Measurements from ENCODE around the gene PPP1R14C.

The PPP1R14C gene

GRCh38 chr6:150202404-150202803 lies 59.6 kb downstream of the PPP1R14C start:
- Histone ChIP-seq H3K4me3 (ENCODE audit: insufficient read length, low read depth) (no peak overlapping the region), H3K9me3 (ENCODE audit: insufficient read depth, low read length) (no peaks in the 10 kb centered on the region), H3K9ac (ENCODE audit: insufficient read length, low read depth) (no peak overlapping the region), H3K36me3 (ENCODE audit: insufficient read depth, insufficient read length, low read length) (no peaks in the 10 kb centered on the region), H3K4me1 (ENCODE audit: insufficient read depth, insufficient read length) (peaks cover 8% of the 10 kb centered on the region), H3K27me3 (ENCODE audit: insufficient read depth, insufficient read length) (no peaks in the 10 kb centered on the region)
- TF ChIP-seq ZNF274 (IDR thresholded peaks at IDR 0.05; ENCODE audit: low read depth, low read length) (no peak), SUZ12 (IDR thresholded peaks at IDR 0.05; ENCODE audit: extremely low read depth, insufficient read depth, insufficient read length) (no peak), YY1 (IDR thresholded peaks at IDR 0.05; ENCODE audit: insufficient read depth, insufficient read length) (no peak)
- DNase-seq (ENCODE audit: low read depth, low spot score), result no peak

DNA sequence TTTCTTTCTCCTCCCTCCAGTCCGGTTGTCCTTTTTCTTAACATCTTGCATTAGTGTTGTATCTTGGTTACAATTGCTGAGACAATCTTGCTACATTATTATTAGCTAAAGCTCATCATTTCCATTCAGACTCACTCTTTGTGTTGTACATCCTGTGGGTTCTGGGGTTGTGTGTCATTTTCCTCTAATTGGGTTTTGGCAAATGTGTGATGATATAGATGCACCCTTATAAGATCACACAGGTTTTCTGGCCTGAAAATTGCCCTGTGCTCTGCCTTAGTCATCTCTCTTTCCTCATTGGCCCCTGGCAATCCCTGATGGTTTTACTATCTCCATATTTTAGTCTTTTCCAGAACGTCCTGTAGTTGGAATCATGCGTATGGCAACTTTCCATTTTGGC lies 60.1 kb downstream of the PPP1R14C start:
- Histone ChIP-seq H3K9me3 (ENCODE audit: insufficient read depth, low read length) (no peaks in the 10 kb centered on the region), H3K9ac (ENCODE audit: insufficient read length, low read depth) (no peak overlapping the region), H3K4me1 (ENCODE audit: insufficient read depth, insufficient read length) (peaks cover 9% of the 10 kb centered on the region), H3K27me3 (ENCODE audit: insufficient read depth, insufficient read length) (no peaks in the 10 kb centered on the region), H3K36me3 (ENCODE audit: insufficient read depth, insufficient read length, low read length) (no peaks in the 10 kb centered on the region), H3K4me3 (ENCODE audit: insufficient read length, low read depth) (no peak overlapping the region)
- TF ChIP-seq ZNF274 (IDR thresholded peaks at IDR 0.05; ENCODE audit: low read depth, low read length) (no peak), YY1 (IDR thresholded peaks at IDR 0.05; ENCODE audit: insufficient read depth, insufficient read length) (no peak), SUZ12 (IDR thresholded peaks at IDR 0.05; ENCODE audit: extremely low read depth, insufficient read depth, insufficient read length) (no peak)
- no peak for DNase-seq (ENCODE audit: low read depth, low spot score)

DNA sequence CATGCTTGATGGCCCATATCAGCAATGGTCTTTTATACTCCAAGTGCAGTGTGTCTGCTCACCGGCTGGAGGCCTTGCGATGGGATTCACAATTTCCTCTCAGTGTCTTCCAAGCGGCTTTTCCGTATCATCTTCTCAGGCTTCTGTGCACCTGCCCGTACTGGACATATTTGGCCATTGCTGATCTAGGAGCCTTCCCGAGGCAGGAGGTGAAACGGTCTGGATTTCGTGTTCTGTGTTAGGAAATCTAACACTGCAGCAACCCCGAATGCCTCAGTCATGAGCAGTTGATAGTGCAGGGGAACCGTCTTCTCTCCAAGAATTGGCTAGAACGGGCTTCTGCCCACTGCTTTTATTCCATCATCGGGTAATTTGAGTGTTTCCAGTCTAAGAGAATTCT lies 60.5 kb downstream of the PPP1R14C start:
- Histone ChIP-seq H3K9me3 (ENCODE audit: insufficient read depth, low read length) (no peaks in the 10 kb centered on the region), H3K36me3 (ENCODE audit: insufficient read depth, insufficient read length, low read length) (no peaks in the 10 kb centered on the region), H3K4me3 (ENCODE audit: insufficient read length, low read depth) (no peak overlapping the region), H3K27me3 (ENCODE audit: insufficient read depth, insufficient read length) (no peaks in the 10 kb centered on the region), H3K4me1 (ENCODE audit: insufficient read depth, insufficient read length) (peaks cover 12% of the 10 kb centered on the region), H3K9ac (ENCODE audit: insufficient read length, low read depth) (no peak overlapping the region)
- TF ChIP-seq YY1 (IDR thresholded peaks at IDR 0.05; ENCODE audit: insufficient read depth, insufficient read length), result no peak
- no peak for TF ChIP-seq ZNF274 (IDR thresholded peaks at IDR 0.05; ENCODE audit: low read depth, low read length)
- TF ChIP-seq SUZ12 (IDR thresholded peaks at IDR 0.05; ENCODE audit: extremely low read depth, insufficient read depth, insufficient read length), result no peak
- DNase-seq (ENCODE audit: low read depth, low spot score), result no peak

GRCh38 chr6:150203871-150204545 lies 61.2 kb downstream of the PPP1R14C start:
- no peaks in the 10 kb centered on the region for H3K36me3 ChIP-seq (ENCODE audit: insufficient read depth, insufficient read length, low read length)
- H3K4me3 ChIP-seq (ENCODE audit: insufficient read length, low read depth), result no peak overlapping the region
- H3K9ac ChIP-seq (ENCODE audit: insufficient read length, low read depth), result no peak overlapping the region
- H3K27me3 ChIP-seq (ENCODE audit: insufficient read depth, insufficient read length), result no peaks in the 10 kb centered on the region
- peaks cover 12% of the 10 kb centered on the region for H3K4me1 ChIP-seq (ENCODE audit: insufficient read depth, insufficient read length)
- no peaks in the 10 kb centered on the region for H3K9me3 ChIP-seq (ENCODE audit: insufficient read depth, low read length)
- no peak for DNase-seq (ENCODE audit: low read depth, low spot score)
- TF ChIP-seq SUZ12 (IDR thresholded peaks at IDR 0.05; ENCODE audit: extremely low read depth, insufficient read depth, insufficient read length) (no peak), ZNF274 (IDR thresholded peaks at IDR 0.05; ENCODE audit: low read depth, low read length) (no peak)

GRCh38 chr6:150204705-150205472 lies 62.0 kb downstream of the PPP1R14C start:
- Histone ChIP-seq H3K36me3 (ENCODE audit: insufficient read depth, insufficient read length, low read length) (no peaks in the 10 kb centered on the region), H3K4me1 (ENCODE audit: insufficient read depth, insufficient read length) (peaks cover 12% of the 10 kb centered on the region), H3K4me3 (ENCODE audit: insufficient read length, low read depth) (no peak overlapping the region), H3K9me3 (ENCODE audit: insufficient read depth, low read length) (no peaks in the 10 kb centered on the region), H3K9ac (ENCODE audit: insufficient read length, low read depth) (no peak overlapping the region), H3K27me3 (ENCODE audit: insufficient read depth, insufficient read length) (no peaks in the 10 kb centered on the region)
- no peak for DNase-seq (ENCODE audit: low read depth, low spot score)
- TF ChIP-seq ZNF274 (IDR thresholded peaks at IDR 0.05; ENCODE audit: low read depth, low read length) (no peak), YY1 (IDR thresholded peaks at IDR 0.05; ENCODE audit: insufficient read depth, insufficient read length) (no peak), SUZ12 (IDR thresholded peaks at IDR 0.05; ENCODE audit: extremely low read depth, insufficient read depth, insufficient read length) (no peak)

- no peaks in the 10 kb centered on the region for H3K36me3 ChIP-seq (ENCODE audit: insufficient read depth, insufficient read length, low read length)
- TF ChIP-seq ZNF274 (IDR thresholded peaks at IDR 0.05; ENCODE audit: low read depth, low read length) (no peak), SUZ12 (IDR thresholded peaks at IDR 0.05; ENCODE audit: extremely low read depth, insufficient read depth, insufficient read length) (no peak), YY1 (IDR thresholded peaks at IDR 0.05; ENCODE audit: insufficient read depth, insufficient read length) (no peak)
- no peaks in the 10 kb centered on the region for H3K27me3 ChIP-seq (ENCODE audit: insufficient read depth, insufficient read length)
- peaks cover 6% of the 10 kb centered on the region for H3K4me1 ChIP-seq (ENCODE audit: insufficient read depth, insufficient read length)
- no peak overlapping the region for H3K9ac ChIP-seq (ENCODE audit: insufficient read length, low read depth)
- H3K9me3 ChIP-seq (ENCODE audit: insufficient read depth, low read length), result no peaks in the 10 kb centered on the region
- DNase-seq (ENCODE audit: low read depth, low spot score), result no peak
- no peak overlapping the region for H3K4me3 ChIP-seq (ENCODE audit: insufficient read length, low read depth)
Observed at GRCh38 chr6:150207931-150208570, 65.2 kb downstream of the PPP1R14C start.
